HuH-7.5 (cell line): Measurements from ENCODE around the gene EIF2D.
"Not testable (repeated sequence)": the region's sequence is repeated elsewhere in the genome, so short reads cannot be mapped to it uniquely, and the experiment has no call there.

Source experiments
- DNase-seq: peaks from one replicate; pipeline ENCODE4 v3.0.0; 2011; ENCODE audit warnings: low spot score

The EIF2D gene

GRCh38 chr1:206612129-206612876 lies at the start of gene EIF2D:
TSS of gene EIF2D (minus strand) at chr1:206612465. CDS start at chr1:206612342, 123 bp downstream.
- DNase-seq = peak; percentile 94

- no peak for DNase-seq
Observed at GRCh38 chr1:206661161-206661820, 49.0 kb upstream of the EIF2D start.

GRCh38 chr1:206660136-206660535 lies 47.9 kb upstream of the EIF2D start:
- no peak for DNase-seq

- no peak for DNase-seq
Observed at GRCh38 chr1:206658981-206659273, 46.7 kb upstream of the EIF2D start.

- peak; percentile 30 for DNase-seq
Observed at GRCh38 chr1:206658264-206658980, 46.2 kb upstream of the EIF2D start.

- DNase-seq = no peak
Observed at GRCh38 chr1:206657751-206658150, 45.5 kb upstream of the EIF2D start.

GRCh38 chr1:206656936-206657335 lies 44.7 kb upstream of the EIF2D start:
- no peak for DNase-seq

GRCh38 chr1:206655471-206655882 lies 43.2 kb upstream of the EIF2D start:
- no peak for DNase-seq

GRCh38 chr1:206654828-206655227 lies 42.6 kb upstream of the EIF2D start:
- DNase-seq = no peak

GRCh38 chr1:206653715-206654459 lies 41.6 kb upstream of the EIF2D start:
- no peak for DNase-seq

GRCh38 chr1:206651958-206652890 lies 40.0 kb upstream of the EIF2D start:
- no peak for DNase-seq

GRCh38 chr1:206651014-206651413 lies 38.7 kb upstream of the EIF2D start:
- no peak for DNase-seq

- no peak for DNase-seq
Observed at GRCh38 chr1:206649261-206649921, 37.1 kb upstream of the EIF2D start.

GRCh38 chr1:206647224-206647623 lies 35.0 kb upstream of the EIF2D start:
- no peak for DNase-seq

GRCh38 chr1:206646504-206646903 lies 34.2 kb upstream of the EIF2D start:
- DNase-seq = no peak

- no peak for DNase-seq
Observed at GRCh38 chr1:206643118-206643698, 30.9 kb upstream of the EIF2D start.

- not testable (repeated sequence) for DNase-seq
Observed at GRCh38 chr1:206642074-206642473, 29.8 kb upstream of the EIF2D start.

GRCh38 chr1:206637605-206638004 lies 25.3 kb upstream of the EIF2D start:
- no peak for DNase-seq

GRCh38 chr1:206636671-206637070 lies 24.4 kb upstream of the EIF2D start:
- DNase-seq = no peak

- no peak for DNase-seq
Observed at GRCh38 chr1:206635978-206636345, 23.7 kb upstream of the EIF2D start.
